ENCODE data around the gene CSMD2.

The CSMD2 gene

DNA sequence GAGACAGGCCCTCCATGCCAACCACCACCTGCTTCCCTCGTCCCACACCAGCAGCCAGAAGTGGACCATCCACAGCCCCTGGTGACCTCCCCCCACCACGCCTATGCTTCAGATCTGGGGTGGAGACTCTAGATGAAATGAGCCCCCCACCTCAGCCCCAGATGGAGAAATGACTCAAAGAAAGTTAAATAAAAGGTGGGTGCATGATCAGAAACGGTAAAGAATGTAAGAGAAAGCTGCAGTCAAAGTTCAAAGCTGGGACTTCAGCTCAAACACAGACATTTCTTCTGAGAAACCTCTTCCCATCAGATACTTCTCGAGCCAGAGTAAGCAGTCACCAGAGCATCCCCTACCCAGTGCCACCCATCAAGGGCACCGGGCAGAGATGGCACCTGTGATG, 344.2 kb downstream of the CSMD2 start:
- Histone ChIP-seq H3K9ac (ENCODE audit: low read depth, low read length) (no peak overlapping the region), H3K36me3 (ENCODE audit: insufficient read depth, low read length) (no peaks in the 10 kb centered on the region), H3K9me3 (replicated peaks; ENCODE audit: low read length) (no peaks in the 10 kb centered on the region), H3K27me3 (ENCODE audit: control insufficient read depth, insufficient read depth, low read length) (no peaks in the 10 kb centered on the region), H3K4me3 (ENCODE audit: low read length) (no peak overlapping the region), H3K4me2 (ENCODE audit: low read length) (no peak overlapping the region), H3K4me1 (ENCODE audit: control insufficient read depth, insufficient read depth, low read length) (no peaks in the 10 kb centered on the region)

DNA sequence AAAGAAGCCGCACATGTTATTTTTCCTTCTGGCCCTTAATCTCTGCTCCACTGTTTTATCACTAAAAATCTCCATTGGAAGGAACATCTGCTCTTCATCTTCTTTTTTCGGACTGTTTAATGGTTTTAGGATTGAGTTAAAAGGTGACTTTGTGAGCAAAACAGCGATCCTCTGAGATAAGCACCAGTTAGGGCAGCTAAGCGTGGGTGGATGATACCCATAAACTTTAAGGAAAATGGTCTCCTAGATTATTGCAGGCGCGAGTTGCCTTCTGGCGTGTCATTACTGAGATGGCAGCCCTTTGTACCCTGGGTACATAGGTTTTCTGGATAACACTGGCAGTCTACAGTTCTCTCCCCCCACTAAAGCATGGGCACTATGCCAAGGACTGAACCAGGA, 345.1 kb downstream of the CSMD2 start:
- Histone ChIP-seq H3K4me1 (ENCODE audit: control insufficient read depth, insufficient read depth, low read length) (no peaks in the 10 kb centered on the region), H3K9ac (ENCODE audit: low read depth, low read length) (no peak overlapping the region), H3K4me3 (ENCODE audit: low read length) (no peak overlapping the region), H3K4me2 (ENCODE audit: low read length) (no peak overlapping the region), H3K27me3 (ENCODE audit: control insufficient read depth, insufficient read depth, low read length) (no peaks in the 10 kb centered on the region), H3K9me3 (replicated peaks; ENCODE audit: low read length) (no peaks in the 10 kb centered on the region), H3K36me3 (ENCODE audit: insufficient read depth, low read length) (no peaks in the 10 kb centered on the region)

DNA sequence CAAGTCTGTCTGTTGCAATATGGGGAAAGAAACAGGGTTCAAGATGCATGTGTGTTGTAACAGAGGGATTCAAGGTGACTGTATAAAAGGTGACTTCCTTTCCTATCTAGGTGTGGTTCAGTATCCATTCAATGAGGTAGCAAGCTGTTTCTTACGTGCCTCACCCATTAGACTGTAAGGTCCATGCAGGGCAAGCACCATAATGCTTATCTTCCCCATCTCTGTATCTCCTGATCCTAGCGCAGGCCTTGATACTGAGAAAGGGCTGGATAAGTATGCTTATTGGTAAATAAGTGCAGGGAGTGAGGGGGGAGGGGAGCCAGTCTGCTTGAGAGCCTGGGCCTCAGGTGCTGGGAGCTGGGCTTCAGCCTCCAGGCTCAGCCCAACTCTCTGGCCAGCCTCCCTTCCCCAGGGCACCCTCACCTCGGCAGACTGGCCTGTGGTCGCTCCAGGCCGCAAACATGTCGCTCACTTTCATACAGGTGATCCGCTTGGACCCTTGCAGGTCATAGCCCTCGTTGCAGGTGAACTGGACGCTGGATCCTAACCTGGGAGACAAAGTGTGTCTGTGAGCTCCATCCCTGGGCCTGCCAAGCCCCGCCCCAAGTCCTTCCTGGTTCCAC, 345.6 kb downstream of the CSMD2 start:
- Histone ChIP-seq H3K9ac (ENCODE audit: low read depth, low read length) (no peak overlapping the region), H3K4me1 (ENCODE audit: control insufficient read depth, insufficient read depth, low read length) (no peaks in the 10 kb centered on the region), H3K27me3 (ENCODE audit: control insufficient read depth, insufficient read depth, low read length) (no peaks in the 10 kb centered on the region), H3K9me3 (replicated peaks; ENCODE audit: low read length) (no peaks in the 10 kb centered on the region), H3K4me2 (ENCODE audit: low read length) (no peak overlapping the region), H3K36me3 (ENCODE audit: insufficient read depth, low read length) (no peaks in the 10 kb centered on the region), H3K4me3 (ENCODE audit: low read length) (no peak overlapping the region)

DNA sequence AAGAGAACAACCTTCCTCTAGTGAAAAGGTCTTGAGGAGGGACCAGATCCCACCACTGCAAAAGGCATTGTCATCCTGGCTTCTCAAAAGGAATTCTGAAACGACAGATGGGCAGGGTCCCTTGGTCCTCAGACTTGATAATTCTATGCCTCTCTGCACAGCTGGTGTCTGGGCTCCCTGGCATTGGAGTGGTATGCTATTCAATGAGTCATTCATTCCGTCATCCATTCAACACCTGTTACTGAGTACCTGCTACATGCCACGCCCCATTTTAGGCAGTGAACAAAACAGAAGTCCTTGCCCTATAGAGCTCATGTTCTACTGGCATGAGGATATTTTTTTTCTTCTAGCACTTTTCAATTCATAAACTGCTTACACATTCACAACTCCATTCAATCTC, 347.0 kb downstream of the CSMD2 start:
- Histone ChIP-seq H3K4me1 (ENCODE audit: control insufficient read depth, insufficient read depth, low read length) (no peaks in the 10 kb centered on the region), H3K9me3 (replicated peaks; ENCODE audit: low read length) (no peaks in the 10 kb centered on the region), H3K36me3 (ENCODE audit: insufficient read depth, low read length) (no peaks in the 10 kb centered on the region), H3K27me3 (ENCODE audit: control insufficient read depth, insufficient read depth, low read length) (peaks cover 4% of the 10 kb centered on the region), H3K9ac (ENCODE audit: low read depth, low read length) (no peak overlapping the region), H3K4me3 (ENCODE audit: low read length) (no peak overlapping the region), H3K4me2 (ENCODE audit: low read length) (no peak overlapping the region)

DNA sequence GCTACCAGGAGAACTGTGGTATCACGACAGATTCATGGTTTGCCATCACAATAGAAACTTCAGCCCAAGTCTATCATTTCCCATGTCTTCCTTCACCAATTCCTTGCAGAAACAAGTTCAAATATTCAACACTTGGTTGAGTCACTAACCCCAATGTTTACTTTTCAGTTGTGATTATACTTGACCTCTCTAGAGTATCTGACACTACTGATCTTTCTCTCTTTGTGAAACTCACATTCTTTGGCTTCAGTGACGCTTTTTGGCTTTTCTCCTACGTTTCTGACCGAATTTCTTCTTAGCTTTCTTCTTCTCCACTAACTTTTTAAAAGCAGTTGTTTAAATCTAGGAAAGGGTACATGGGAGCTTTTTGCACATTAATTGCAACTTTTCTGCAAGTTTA, 350.0 kb downstream of the CSMD2 start:
- no peaks in the 10 kb centered on the region for H3K9me3 ChIP-seq (replicated peaks; ENCODE audit: low read length)
- H3K27me3 ChIP-seq (ENCODE audit: control insufficient read depth, insufficient read depth, low read length): peaks cover 4% of the 10 kb centered on the region
- no peak overlapping the region for H3K4me3 ChIP-seq (ENCODE audit: low read length)
- H3K36me3 ChIP-seq (ENCODE audit: insufficient read depth, low read length): no peaks in the 10 kb centered on the region
- H3K9ac ChIP-seq (ENCODE audit: low read depth, low read length): no peak overlapping the region
- no peaks in the 10 kb centered on the region for H3K4me1 ChIP-seq (ENCODE audit: control insufficient read depth, insufficient read depth, low read length)
- no peak overlapping the region for H3K4me2 ChIP-seq (ENCODE audit: low read length)

DNA sequence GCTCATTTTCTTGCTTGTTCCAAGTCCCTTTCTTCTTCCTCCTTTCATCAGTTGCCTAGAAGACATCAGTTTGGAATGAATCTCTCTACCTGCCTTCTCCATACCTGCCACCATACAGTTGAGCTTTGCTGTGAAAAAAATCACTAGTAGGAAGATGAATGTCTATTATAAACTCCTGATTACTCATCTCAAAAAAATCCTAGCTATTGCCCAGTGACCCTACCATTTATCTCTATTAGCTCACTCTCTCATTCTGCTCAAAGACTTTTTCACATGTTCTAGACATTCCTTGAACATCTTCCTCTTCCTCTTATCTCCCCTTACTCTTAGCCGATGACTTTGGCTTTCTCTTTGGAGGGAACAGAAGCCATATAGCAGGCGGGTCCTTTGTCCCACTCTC, 350.9 kb downstream of the CSMD2 start:
- Histone ChIP-seq H3K4me3 (ENCODE audit: low read length) (no peak overlapping the region), H3K27me3 (ENCODE audit: control insufficient read depth, insufficient read depth, low read length) (peaks cover 4% of the 10 kb centered on the region), H3K4me2 (ENCODE audit: low read length) (no peak overlapping the region), H3K36me3 (ENCODE audit: insufficient read depth, low read length) (no peaks in the 10 kb centered on the region), H3K9ac (ENCODE audit: low read depth, low read length) (no peak overlapping the region), H3K9me3 (replicated peaks; ENCODE audit: low read length) (no peaks in the 10 kb centered on the region), H3K4me1 (ENCODE audit: control insufficient read depth, insufficient read depth, low read length) (no peaks in the 10 kb centered on the region)

DNA sequence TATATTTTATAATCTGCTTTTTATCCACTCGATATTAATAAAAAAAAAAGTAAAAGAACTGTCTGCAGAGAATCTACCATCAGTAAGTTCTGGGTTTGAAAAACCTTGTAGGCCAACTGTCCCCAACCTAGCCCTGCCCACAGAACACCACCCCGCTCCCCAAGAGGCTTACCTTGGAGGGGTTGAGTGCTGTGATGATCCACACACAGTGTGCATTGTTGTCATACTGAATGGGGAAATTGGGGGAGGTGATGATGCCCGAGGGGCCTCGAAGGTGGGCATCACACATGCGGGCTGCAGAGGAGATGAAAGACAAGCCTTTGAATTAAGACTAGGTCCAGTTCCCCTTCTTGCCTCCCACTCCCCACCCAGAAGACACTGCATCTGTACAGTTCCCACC, 354.5 kb downstream of the CSMD2 start:
- H3K9ac ChIP-seq (ENCODE audit: low read depth, low read length): no peak overlapping the region
- H3K9me3 ChIP-seq (replicated peaks; ENCODE audit: low read length): no peaks in the 10 kb centered on the region
- no peaks in the 10 kb centered on the region for H3K36me3 ChIP-seq (ENCODE audit: insufficient read depth, low read length)
- H3K4me2 ChIP-seq (ENCODE audit: low read length): no peak overlapping the region
- peaks cover 4% of the 10 kb centered on the region for H3K27me3 ChIP-seq (ENCODE audit: control insufficient read depth, insufficient read depth, low read length)
- no peaks in the 10 kb centered on the region for H3K4me1 ChIP-seq (ENCODE audit: control insufficient read depth, insufficient read depth, low read length)
- H3K4me3 ChIP-seq (ENCODE audit: low read length): no peak overlapping the region

DNA sequence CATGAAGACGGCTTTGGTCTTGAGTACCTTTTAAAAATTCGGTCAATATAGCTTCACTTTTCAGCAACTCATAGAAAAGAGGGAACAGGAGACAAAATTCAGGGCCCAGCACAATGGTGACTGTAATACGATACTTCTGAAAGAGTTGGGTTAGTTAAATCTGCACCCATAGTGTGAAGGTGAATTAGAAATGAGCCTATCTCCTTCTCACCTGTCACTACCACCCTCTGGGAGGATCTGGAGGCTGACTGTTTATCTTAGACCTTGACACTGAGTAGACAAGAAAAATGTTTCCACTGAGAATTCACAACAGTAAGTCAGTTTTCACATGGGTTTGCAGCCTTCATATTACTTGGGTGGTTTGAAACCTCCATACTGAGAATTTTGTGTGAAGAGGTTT, 359.0 kb downstream of the CSMD2 start:
- Histone ChIP-seq H3K27me3 (ENCODE audit: control insufficient read depth, insufficient read depth, low read length) (no peaks in the 10 kb centered on the region), H3K4me1 (ENCODE audit: control insufficient read depth, insufficient read depth, low read length) (no peaks in the 10 kb centered on the region), H3K4me2 (ENCODE audit: low read length) (no peak overlapping the region), H3K36me3 (ENCODE audit: insufficient read depth, low read length) (no peaks in the 10 kb centered on the region), H3K4me3 (ENCODE audit: low read length) (no peak overlapping the region), H3K9me3 (replicated peaks; ENCODE audit: low read length) (no peaks in the 10 kb centered on the region), H3K9ac (ENCODE audit: low read depth, low read length) (no peak overlapping the region)

DNA sequence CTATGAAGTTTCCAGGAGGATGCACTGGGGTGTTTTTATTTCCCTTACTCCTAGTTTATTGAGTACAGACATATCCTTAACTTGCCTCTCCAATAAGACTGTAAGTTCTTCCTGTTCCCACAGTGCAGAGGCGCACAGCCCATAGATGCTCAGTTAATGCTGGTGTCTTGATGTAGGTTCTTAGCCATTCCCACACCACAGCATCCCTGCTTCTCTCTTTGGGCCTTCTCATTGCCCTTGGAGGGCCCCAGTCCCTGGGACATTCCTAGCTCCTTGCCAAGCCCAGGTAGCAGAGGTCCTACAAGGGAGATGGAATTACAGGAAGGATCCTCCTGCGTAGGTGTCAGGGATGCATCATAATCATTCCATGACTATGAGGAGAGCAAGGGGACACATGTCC, 362.8 kb downstream of the CSMD2 start:
- no peaks in the 10 kb centered on the region for H3K36me3 ChIP-seq (ENCODE audit: insufficient read depth, low read length)
- H3K27me3 ChIP-seq (ENCODE audit: control insufficient read depth, insufficient read depth, low read length): no peaks in the 10 kb centered on the region
- no peaks in the 10 kb centered on the region for H3K4me1 ChIP-seq (ENCODE audit: control insufficient read depth, insufficient read depth, low read length)
- no peak overlapping the region for H3K4me2 ChIP-seq (ENCODE audit: low read length)
- H3K9ac ChIP-seq (ENCODE audit: low read depth, low read length): no peak overlapping the region
- no peaks in the 10 kb centered on the region for H3K9me3 ChIP-seq (replicated peaks; ENCODE audit: low read length)
- no peak overlapping the region for H3K4me3 ChIP-seq (ENCODE audit: low read length)

DNA sequence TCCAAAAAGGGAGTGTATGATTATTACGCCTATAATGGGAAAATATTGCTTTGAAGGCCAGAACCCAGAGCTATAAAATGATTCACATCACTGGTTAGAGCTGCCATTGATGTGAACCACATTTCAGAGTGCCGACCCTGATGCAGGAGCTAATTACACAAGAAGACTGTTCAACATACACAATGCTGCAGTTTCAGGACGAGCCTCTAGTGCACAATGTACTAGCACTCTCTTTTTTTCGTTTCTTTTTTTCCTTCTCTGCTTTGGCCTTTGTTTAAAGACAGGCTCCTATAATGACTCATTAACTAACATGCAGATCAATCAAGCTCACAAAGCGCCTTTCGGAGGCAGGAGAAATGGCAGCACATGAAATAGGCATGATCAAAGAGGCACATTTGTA, 367.2 kb downstream of the CSMD2 start:
- Histone ChIP-seq H3K4me3 (ENCODE audit: low read length) (no peak overlapping the region), H3K4me2 (ENCODE audit: low read length) (no peak overlapping the region), H3K36me3 (ENCODE audit: insufficient read depth, low read length) (no peaks in the 10 kb centered on the region), H3K4me1 (ENCODE audit: control insufficient read depth, insufficient read depth, low read length) (no peaks in the 10 kb centered on the region), H3K9ac (ENCODE audit: low read depth, low read length) (no peak overlapping the region), H3K27me3 (ENCODE audit: control insufficient read depth, insufficient read depth, low read length) (no peaks in the 10 kb centered on the region), H3K9me3 (replicated peaks; ENCODE audit: low read length) (no peaks in the 10 kb centered on the region)

DNA sequence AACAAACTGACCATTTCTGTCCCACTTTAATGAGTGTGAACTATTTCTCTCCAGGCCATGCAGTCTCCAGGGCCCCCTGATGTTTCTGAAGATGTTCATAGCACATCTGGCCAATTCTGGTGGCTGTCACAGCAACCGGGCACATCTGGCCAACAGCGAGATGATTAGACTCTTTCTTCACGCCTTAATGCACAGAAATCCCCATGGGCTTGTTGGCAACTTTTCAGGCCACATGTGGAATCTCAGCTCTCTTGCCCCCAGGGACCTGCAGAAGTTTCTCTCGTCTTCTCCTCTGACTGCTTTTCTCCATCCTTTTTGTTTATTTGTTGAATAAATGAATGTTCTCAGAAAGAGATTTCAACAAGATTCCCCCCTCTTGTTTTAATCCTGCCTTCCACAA, 372.4 kb downstream of the CSMD2 start:
- Histone ChIP-seq H3K4me1 (ENCODE audit: control insufficient read depth, insufficient read depth, low read length) (no peaks in the 10 kb centered on the region), H3K9ac (ENCODE audit: low read depth, low read length) (no peak overlapping the region), H3K36me3 (ENCODE audit: insufficient read depth, low read length) (no peaks in the 10 kb centered on the region), H3K4me2 (ENCODE audit: low read length) (no peak overlapping the region), H3K27me3 (ENCODE audit: control insufficient read depth, insufficient read depth, low read length) (no peaks in the 10 kb centered on the region), H3K4me3 (ENCODE audit: low read length) (no peak overlapping the region), H3K9me3 (replicated peaks; ENCODE audit: low read length) (no peaks in the 10 kb centered on the region)

DNA sequence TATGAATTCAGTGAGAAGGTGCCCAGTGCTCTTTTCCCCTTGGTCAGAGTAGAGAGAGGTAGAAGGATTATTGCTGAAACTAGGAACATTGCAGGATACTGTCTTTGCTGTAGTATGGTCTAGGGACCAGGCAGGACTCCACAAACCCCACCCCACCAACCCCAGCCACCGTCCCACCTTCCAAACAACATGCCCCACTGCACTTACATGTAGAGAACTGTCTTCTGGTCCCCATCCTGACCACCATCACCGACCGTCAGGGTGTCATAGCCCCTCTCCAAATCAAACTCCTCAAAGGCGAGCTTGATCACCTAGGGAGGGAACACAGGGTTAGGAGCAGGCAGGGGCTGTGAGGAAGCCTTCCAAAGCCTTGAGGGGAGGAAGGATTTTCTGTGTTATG, 372.8 kb downstream of the CSMD2 start:
- Histone ChIP-seq H3K4me3 (ENCODE audit: low read length) (no peak overlapping the region), H3K9ac (ENCODE audit: low read depth, low read length) (no peak overlapping the region), H3K4me2 (ENCODE audit: low read length) (no peak overlapping the region), H3K36me3 (ENCODE audit: insufficient read depth, low read length) (no peaks in the 10 kb centered on the region), H3K9me3 (replicated peaks; ENCODE audit: low read length) (no peaks in the 10 kb centered on the region), H3K27me3 (ENCODE audit: control insufficient read depth, insufficient read depth, low read length) (no peaks in the 10 kb centered on the region), H3K4me1 (ENCODE audit: control insufficient read depth, insufficient read depth, low read length) (no peaks in the 10 kb centered on the region)

Measured in skeletal muscle satellite cell (primary cell).